GM21360 (cell line): ENCODE measurements around the gene ALG5.

Experiments used
- ATAC-seq: cut with Tn5 transposase; IDR thresholded peaks from one replicate; pipeline ENCODE4 v1.9.1; 2021; ENCODE audit warnings: mild to moderate bottlenecking, moderate library complexity; ENCODE audit not compliant: unreplicated experiment

ALG5 gene

DNA sequence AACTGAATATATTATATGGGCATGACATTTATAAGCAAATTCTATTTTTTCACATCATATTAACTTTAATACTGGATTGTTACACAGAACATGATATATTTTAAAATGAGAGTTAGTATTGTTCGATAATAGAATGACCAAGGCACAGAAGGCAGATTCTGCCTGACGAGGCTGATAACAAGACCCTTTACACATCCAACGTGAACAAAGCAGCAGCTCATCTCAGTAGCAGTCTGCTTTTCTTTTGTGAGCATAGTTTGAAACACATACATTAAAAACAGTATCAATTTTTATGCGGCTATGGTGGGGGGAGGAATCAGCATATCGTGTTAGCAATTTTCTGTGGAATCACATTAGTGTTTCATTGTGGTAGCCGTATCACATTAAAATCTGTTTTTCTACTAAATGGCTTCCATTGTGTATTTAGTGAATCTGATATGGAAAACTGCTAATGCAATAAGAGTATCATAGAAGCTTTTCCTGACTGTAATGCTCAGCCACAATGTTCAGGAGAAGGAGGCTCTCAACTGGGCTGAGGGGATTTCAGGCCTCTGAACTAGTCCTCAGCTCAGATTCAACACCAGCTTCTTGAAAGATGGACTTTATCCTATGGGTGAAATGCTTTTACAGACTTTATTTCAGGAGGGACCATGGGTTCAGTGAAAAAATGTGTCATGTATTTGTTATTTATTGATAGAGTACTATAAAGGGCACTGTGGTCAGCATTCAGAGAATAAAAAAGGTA, 83.1 kb downstream of the ALG5 start:
- ATAC-seq = no peak

DNA sequence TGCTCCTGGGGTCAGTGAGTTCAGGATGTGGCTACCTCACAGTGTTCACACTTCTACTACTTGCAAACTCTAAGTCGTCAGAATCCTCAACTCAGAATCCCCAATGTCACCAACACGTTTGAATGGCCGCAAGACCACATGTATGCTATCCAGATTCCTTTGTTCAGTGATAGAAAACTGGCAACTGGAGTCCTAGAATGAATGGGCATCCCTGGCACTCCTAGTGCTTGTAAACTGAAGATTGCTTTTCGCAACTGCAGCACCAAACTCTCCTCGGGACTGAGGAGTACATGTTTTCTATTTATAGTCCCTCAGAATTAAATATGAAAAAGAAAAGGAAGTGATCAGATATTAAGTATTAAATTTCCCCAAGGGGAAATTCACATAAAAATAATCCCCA, 84.0 kb downstream of the ALG5 start:
- no peak for ATAC-seq

DNA sequence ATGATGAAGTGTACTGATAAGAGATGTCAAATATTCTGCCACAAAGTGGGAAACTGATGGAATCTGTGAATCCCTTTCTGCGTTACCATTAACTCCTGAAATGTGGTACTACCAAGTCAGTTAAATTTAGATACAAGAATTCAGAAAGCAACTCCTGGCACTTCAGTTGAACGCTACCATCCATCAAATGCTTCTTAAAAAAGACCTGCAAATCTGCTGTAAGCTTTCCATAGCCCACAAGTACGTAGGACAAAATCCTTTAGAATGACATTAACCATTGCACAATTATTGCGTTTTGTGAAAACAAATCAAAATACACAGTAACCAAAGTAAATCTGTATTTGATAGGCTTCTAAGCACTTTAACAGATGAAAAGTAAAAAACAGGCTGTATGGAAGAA, 84.5 kb downstream of the ALG5 start:
- ATAC-seq = no peak

DNA sequence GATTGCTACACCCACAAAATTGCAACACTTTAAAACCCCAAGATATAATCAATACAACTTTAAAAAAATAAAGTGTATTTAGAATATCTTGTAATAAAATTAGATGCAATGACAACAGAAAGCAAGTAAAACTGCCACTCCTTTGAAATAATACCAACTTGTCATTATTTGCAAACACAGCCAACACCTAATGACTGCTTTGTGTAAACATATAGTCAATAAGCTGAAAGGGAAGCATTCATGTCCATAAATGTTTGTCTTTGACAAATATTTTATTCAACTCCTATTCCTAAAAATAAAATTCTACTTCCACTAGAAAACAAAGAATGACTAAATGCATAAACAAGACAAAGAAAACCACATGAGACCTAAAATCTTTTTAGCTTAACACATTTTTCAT, 85.7 kb downstream of the ALG5 start:
- ATAC-seq = no peak

DNA sequence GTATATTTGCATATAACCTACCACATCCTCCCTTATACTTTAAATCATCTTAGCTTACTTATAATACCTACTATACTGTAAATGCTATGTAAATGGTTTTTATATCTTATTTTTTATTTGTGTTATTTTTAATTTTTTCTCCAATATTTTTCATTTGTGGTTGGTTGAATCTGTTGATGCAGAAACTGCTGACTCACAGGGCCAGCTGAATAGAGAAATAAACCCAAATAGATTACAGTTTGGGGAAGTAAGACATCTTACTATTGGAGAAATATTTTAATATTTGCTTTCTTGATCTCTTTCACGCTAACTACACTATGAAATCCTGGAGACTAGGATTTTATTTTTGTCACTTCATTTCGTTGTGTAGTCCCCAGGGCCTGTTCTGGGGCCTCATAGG, 86.2 kb downstream of the ALG5 start:
- ATAC-seq = no peak

DNA sequence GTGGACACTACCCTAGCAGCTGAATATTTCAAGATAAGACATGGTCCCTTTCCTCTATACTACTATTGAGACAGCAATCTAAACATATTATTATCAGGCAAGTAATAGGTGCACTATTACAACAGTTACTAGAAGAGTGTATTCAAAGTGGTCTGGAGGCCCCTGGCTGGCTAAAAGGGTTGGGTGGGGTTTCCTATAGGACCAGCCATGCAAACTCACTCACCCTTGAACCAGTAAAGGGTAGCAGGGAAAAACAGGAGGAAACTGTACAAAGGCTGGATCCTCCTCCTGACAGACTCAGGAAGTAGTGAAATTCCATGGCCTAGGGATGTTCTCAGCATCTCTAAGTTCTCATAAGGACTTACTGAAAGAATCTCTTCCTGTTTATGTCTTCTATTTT, 86.8 kb downstream of the ALG5 start:
- no peak for ATAC-seq

DNA sequence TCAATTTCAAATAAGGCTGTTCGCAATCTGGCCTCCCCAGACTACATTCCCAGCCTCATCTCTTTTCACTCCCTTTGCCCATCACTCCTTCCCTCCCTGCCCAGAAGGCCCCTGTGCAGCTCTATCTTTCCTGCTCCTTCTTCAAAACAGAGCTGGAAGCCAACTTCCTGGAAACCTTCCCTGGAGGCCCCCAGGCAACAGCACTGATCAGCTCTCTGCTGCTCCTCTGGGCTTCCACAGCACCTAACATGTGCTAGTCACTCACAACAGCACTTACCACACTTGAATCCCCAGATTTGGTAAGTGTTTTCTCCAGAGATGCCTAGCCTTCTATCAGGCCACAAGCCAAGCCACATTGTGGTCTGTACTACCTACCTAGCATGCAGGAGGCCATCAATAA, 88.6 kb downstream of the ALG5 start:
- no peak for ATAC-seq

DNA sequence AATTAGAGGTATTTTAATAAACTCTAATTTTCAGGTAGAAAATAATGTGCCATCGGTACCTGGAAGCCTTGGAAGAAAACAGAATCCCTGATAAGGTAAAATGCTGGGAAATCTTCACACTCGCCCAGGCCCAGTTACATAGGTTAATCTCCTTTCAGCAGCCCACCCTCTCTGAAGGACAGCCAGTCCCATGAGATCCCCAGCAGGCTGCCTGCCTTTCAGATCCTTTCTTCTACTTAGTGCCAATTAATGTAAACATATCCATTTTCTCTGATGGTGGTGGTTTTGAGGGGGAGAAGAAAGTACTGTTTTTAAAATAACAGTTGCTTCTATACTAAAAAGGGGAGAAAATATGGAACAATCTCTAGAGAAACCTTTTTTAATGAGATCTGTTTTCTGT, 91.3 kb downstream of the ALG5 start:
- ATAC-seq = no peak

DNA sequence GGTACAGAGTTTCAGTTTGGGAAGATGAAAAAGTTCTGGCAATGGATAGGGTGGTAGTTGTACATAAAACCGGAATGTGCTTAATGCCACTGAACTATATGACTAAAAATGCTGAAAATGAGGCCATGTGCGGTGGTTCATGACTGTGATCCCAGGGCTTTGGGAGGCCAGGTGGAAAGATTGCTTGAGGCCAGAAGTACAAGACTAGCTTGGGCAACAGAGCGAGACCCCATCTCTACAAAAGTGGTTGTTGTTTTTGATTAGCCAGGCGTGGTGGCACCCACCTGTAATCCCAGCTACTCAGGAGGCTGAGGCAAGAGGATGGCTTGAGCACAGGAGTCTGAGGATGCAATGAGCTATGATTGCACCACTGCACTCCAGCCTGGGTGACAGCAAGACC, 91.9 kb downstream of the ALG5 start:
- ATAC-seq = no peak

DNA sequence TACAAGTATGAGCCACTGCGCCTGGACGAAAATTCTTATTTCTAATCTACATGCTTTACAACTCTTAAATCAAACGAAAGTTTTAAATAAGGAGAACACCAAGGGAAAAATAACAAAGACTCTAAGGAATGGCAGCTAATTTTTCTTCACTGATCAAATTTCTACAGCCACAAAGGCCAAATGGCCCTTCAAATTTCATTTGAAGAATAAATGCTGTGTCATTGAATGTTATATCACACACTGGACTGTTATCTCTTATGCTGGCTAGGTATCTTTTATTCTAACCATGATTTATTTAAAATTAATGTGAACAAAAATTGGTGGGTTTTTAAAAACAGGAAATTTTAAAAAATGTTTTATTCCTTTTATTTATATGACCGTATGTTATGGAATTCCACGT, 93.2 kb downstream of the ALG5 start:
- ATAC-seq = no peak

DNA sequence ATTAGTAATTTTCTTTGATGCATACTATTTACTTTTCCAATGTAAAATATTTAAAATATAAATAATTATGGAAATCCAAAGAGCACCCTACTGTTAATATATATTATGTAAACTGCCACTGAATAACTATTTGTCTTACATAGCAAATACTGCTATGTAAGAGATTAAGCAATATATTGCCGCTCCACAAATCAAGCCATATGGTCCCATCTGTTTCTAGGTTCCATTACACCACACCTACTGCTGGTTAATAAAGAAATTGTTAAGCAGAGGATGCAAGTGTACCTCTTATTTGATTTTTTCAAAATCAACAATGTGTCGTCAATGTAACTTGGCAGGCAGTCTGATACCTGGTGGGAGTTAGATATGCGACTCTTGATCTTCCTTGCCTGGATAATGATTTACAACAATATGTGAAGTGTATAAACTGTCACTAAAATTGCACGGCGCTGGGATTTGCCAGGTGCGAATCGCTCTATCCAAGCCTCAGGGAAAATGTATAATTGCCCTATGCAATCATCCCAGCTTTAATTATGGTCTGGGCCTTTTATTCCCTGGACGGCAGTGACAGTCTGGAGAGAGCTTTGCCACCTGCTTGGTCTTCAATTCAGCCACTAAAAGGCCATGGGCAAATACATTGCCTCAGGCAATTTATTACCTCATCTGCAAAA, 95.1 kb downstream of the ALG5 start:
- ATAC-seq = no peak
